ENCODE measurements around the gene ZNF654.

DNA sequence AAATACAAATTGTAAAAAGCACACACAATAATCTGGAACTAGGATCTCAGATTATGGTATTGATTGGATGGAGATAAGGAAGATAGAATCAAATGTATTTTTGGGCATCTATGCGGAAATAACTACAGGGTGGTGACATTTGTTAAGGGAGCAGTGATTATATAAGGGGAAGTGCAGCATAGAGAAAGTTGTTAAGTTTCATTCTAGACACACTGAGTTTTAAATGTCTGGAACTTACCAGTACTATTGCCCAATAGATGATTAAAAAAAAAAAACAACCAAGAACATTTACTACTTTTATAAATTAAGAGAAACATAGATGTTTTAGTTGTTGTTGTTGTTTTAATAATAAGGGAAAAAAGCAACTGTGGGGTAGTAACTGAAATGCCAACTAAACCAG is 58.6 kb downstream of the ZNF654 start:
- no peak for TF ChIP-seq CTCF (IDR thresholded peaks at IDR 0.05)
- no peak for TF ChIP-seq SIN3A (IDR thresholded peaks at IDR 0.05; ENCODE audit: borderline replicate concordance, low read depth, low read length)

Data from SK-N-SH (cell line).